Endothelial cell of umbilical vein (primary cell): ENCODE measurements around the gene NCLN.

Experiments used
- CTCF ChIP-seq, 2 donors: IDR thresholded peaks; 1 replicate in 1 of 2; 2 replicates in 1 of 2; pipeline ENCODE4 v1.5.1; 2011; ENCODE audit warnings: low read length in 2 of 2, mild to moderate bottlenecking in 2 of 2, moderate library complexity in 2 of 2, control low read depth in 1 of 2, inconsistent platforms in 1 of 2, low read depth in 1 of 2; ENCODE audit not compliant: insufficient read depth in 1 of 2; ENCODE audit errors: extremely low read depth in 1 of 2
- EZH2 ChIP-seq: IDR thresholded peaks from 2 replicates; pipeline ENCODE4 v1.6.1; 2012; ENCODE audit warnings: borderline replicate concordance, low read depth, mild to moderate bottlenecking, moderate library complexity, low read length, inconsistent platforms; ENCODE audit not compliant: severe bottlenecking
- MAX ChIP-seq: IDR thresholded peaks from 2 replicates; pipeline ENCODE4 v1.6.1; 2011; ENCODE audit not compliant: insufficient read depth, insufficient read length
- POLR2A ChIP-seq: IDR thresholded peaks from 2 replicates; pipeline ENCODE4 v1.6.1; 2012; ENCODE audit warnings: low read depth, mild to moderate bottlenecking, control low read depth, low read length
- POLR2AphosphoS5 ChIP-seq: IDR thresholded peaks from 2 replicates; pipeline ENCODE4 v1.6.1; 2012; ENCODE audit warnings: low read depth, mild to moderate bottlenecking, control low read depth, low read length, moderate library complexity; ENCODE audit not compliant: insufficient read depth

- no peak for TF ChIP-seq MAX
- no peak for TF ChIP-seq CTCF (IDR thresholded peaks at IDR 0.05; ENCODE audit: extremely low read depth in 1 of 2, insufficient read depth in 1 of 2, low read depth in 1 of 2, low read length in 2 of 2)
- TF ChIP-seq POLR2A = peak; percentile 91
- no peak for TF ChIP-seq EZH2
- peak; percentile 99 for TF ChIP-seq POLR2AphosphoS5
These were observed 30.6 kb upstream of the NCLN start for GRCh38 chr19:3154957-3155736.
